H1 (cell line): ENCODE data around the gene TTC6. TPM values are rescaled to one million over a fixed set of nuclear protein-coding genes. Genes with fewer than 3 reads are reported as not detected.
A peak's percentile ranks its signal among the peaks of the same experiment; 100 is the strongest.

Source experiments
- CTCF ChIA-PET: fragments of 300-600 bp; sonication (Branson Sonifier 250); formaldehyde crosslinking; loops from one replicate; lab custom pipeline; 2021; ENCODE audit not compliant: partially characterized antibody; lab: Charles Lee
- POLR2A ChIA-PET: fragments of 300-600 bp; sonication (Branson Sonifier 250); formaldehyde crosslinking; loops from one replicate; lab custom pipeline; 2021; ENCODE audit warnings: inconsistent platforms; ENCODE audit not compliant: partially characterized antibody; lab: Charles Lee
- DNase-seq, 2 experiments: peaks; one replicate each; pipeline versions ENCODE4 v3.0.0 to v3.0.0-alpha.2; 2010 to 2022; ENCODE audit warnings: low spot score in 2 of 2, low read depth in 1 of 2, mixed read lengths in 1 of 2
- FAIRE-seq: peaks from 2 replicates; lab custom pipeline; 2011; peaks lifted over from hg19 to GRCh38; lab: Jason Lieb, UNC
- H2AFZ ChIP-seq: 2 replicates; pipeline ENCODE4 v1.8.1; 2012; ENCODE audit warnings: low read length, inconsistent platforms
- H2AK5ac ChIP-seq: 2 replicates; pipeline ENCODE4 v1.6.1; 2013; ENCODE audit warnings: low read depth, low read length
- H2BK120ac ChIP-seq: replicated peaks from 2 replicates; pipeline ENCODE3; 2013; ENCODE audit warnings: low read depth, low read length, inconsistent platforms
- H2BK12ac ChIP-seq: 2 replicates; pipeline ENCODE4 v1.6.1; 2013; ENCODE audit warnings: low read depth, low read length
- H2BK15ac ChIP-seq: 2 replicates; pipeline ENCODE4 v1.6.1; 2013; ENCODE audit warnings: low read length
- H2BK20ac ChIP-seq: 2 replicates; pipeline ENCODE4 v1.6.1; 2013; ENCODE audit warnings: low read length
- H2BK5ac ChIP-seq: 2 replicates; pipeline ENCODE4 v1.6.1; 2013; ENCODE audit warnings: low read depth, low read length
- H3K14ac ChIP-seq: 2 replicates; pipeline ENCODE4 v1.6.1; 2013; ENCODE audit warnings: inconsistent platforms; ENCODE audit not compliant: insufficient read length
- H3K18ac ChIP-seq: 2 replicates; pipeline ENCODE4 v1.6.1; 2013; ENCODE audit warnings: low read length; ENCODE audit errors: extremely low read depth
- H3K23ac ChIP-seq: 2 replicates; pipeline ENCODE4 v1.6.1; 2013; ENCODE audit warnings: inconsistent platforms; ENCODE audit not compliant: insufficient read length
- H3K23me2 ChIP-seq: 2 replicates; pipeline ENCODE4 v1.6.1; 2013; ENCODE audit warnings: low read depth, low read length
- H3K27ac ChIP-seq: 2 replicates; pipeline ENCODE4 v1.6.1; 2011; ENCODE audit warnings: low read depth, low read length, inconsistent platforms
- H3K27me3 ChIP-seq, 4 experiments: replicated peaks in 1 of 4; 1 replicate in 1 of 4; 2 replicates in 3 of 4; pipeline versions ENCODE4 v1.6.1 to v1.8.1; 2011 to 2013; ENCODE audit warnings: low read length in 3 of 4, mild to moderate bottlenecking in 3 of 4, inconsistent platforms in 2 of 4, mixed read lengths in 2 of 4, moderate library complexity in 1 of 4; ENCODE audit not compliant: control insufficient read depth in 3 of 4, insufficient read depth in 3 of 4; ENCODE audit errors: extremely low read depth in 1 of 4
- H3K36me3 ChIP-seq, 4 experiments: 2 replicates each; pipeline versions ENCODE4 v1.6.1 to v1.8.1; 2011 to 2013; ENCODE audit warnings: mild to moderate bottlenecking in 4 of 4, low read length in 3 of 4, moderate library complexity in 2 of 4, control low read depth in 1 of 4, inconsistent platforms in 1 of 4; ENCODE audit not compliant: insufficient read depth in 4 of 4, control insufficient read depth in 2 of 4
- H3K4ac ChIP-seq: replicated peaks from 2 replicates; pipeline ENCODE3; 2013; ENCODE audit warnings: low read length, low read depth, mixed read lengths, inconsistent platforms; ENCODE audit not compliant: insufficient read length
- H3K4me1 ChIP-seq, 4 experiments: replicated peaks in 1 of 4; 1 replicate in 1 of 4; 2 replicates in 3 of 4; pipeline versions ENCODE4 v1.6.1 to v1.8.1; 2011 to 2013; ENCODE audit warnings: low read length in 3 of 4, inconsistent platforms in 2 of 4, mixed read lengths in 1 of 4; ENCODE audit not compliant: insufficient read depth in 4 of 4, control insufficient read depth in 3 of 4
- H3K4me2 ChIP-seq, 2 experiments: 2 replicates each; pipeline versions ENCODE4 v1.6.1 to v1.8.1; 2011 to 2013; ENCODE audit warnings: low read depth in 2 of 2, low read length in 2 of 2, control low read depth in 1 of 2, inconsistent platforms in 1 of 2, mild to moderate bottlenecking in 1 of 2; ENCODE audit not compliant: insufficient read depth in 1 of 2
- H3K4me3 ChIP-seq, 4 experiments: fragments of 200-600, 300-600 bp in 1 of 4; sonication (generic), shearing (Covaris generic), sonication (Bioruptor Twin) in 1 of 4; 2 replicates each; pipeline versions ENCODE4 v1.5.1 to v1.8.1; 2011 to 2016; ENCODE audit warnings: low read length in 4 of 4, low read depth in 3 of 4, control low read depth in 2 of 4, inconsistent platforms in 2 of 4, mild to moderate bottlenecking in 2 of 4, mixed read lengths in 1 of 4, moderate library complexity in 1 of 4; ENCODE audit not compliant: insufficient read depth in 2 of 4; ENCODE audit errors: extremely low read depth in 1 of 4
- H3K56ac ChIP-seq: replicated peaks from 2 replicates; pipeline ENCODE3; 2013; ENCODE audit warnings: low read depth, mild to moderate bottlenecking, mixed read lengths, low read length, inconsistent platforms; ENCODE audit not compliant: insufficient read length
- H3K79me1 ChIP-seq: 2 replicates; pipeline ENCODE4 v1.6.1; 2013; ENCODE audit warnings: low read depth, low read length, control low read depth
- H3K79me2 ChIP-seq, 2 experiments: 2 replicates each; pipeline versions ENCODE4 v1.6.1 to v1.8.1; 2012 to 2013; ENCODE audit warnings: low read length in 2 of 2, mild to moderate bottlenecking in 2 of 2, inconsistent platforms in 1 of 2; ENCODE audit not compliant: insufficient read depth in 2 of 2, control insufficient read depth in 1 of 2
- H3K9ac ChIP-seq, 4 experiments: replicated peaks in 1 of 4; 1 replicate in 1 of 4; 2 replicates in 3 of 4; pipeline versions ENCODE4 v1.6.1 to v1.8.1; 2011 to 2013; ENCODE audit warnings: low read depth in 3 of 4, low read length in 3 of 4, control low read depth in 2 of 4, mild to moderate bottlenecking in 2 of 4, moderate library complexity in 2 of 4, inconsistent platforms in 1 of 4; ENCODE audit errors: extremely low read depth in 1 of 4
- H3K9me3 ChIP-seq, 2 experiments: 2 replicates each; pipeline versions ENCODE4 v1.6.1 to v1.8.1; 2012 to 2013; ENCODE audit warnings: mild to moderate bottlenecking in 2 of 2, moderate library complexity in 2 of 2, control low read depth in 1 of 2, inconsistent platforms in 1 of 2, low read depth in 1 of 2, low read length in 1 of 2, mixed read lengths in 1 of 2; ENCODE audit not compliant: insufficient read depth in 2 of 2
- H4K20me1 ChIP-seq, 2 experiments: replicated peaks in 1 of 2; 2 replicates each; pipeline versions ENCODE3 to v1.8.1; 2011 to 2013; ENCODE audit warnings: inconsistent platforms in 2 of 2, low read length in 2 of 2, mild to moderate bottlenecking in 1 of 2; ENCODE audit not compliant: insufficient read depth in 2 of 2, control insufficient read depth in 1 of 2
- H4K5ac ChIP-seq: 2 replicates; pipeline ENCODE4 v1.6.1; 2013; ENCODE audit warnings: low read length, low read depth, mixed read lengths, inconsistent platforms; ENCODE audit not compliant: insufficient read length
- H4K8ac ChIP-seq: 2 replicates; pipeline ENCODE4 v1.8.0; 2013; ENCODE audit warnings: mild to moderate bottlenecking, moderate library complexity, low read length, inconsistent platforms; ENCODE audit not compliant: insufficient read depth; ENCODE audit errors: extremely low read depth
- H4K91ac ChIP-seq: replicated peaks from 2 replicates; pipeline ENCODE3; 2013; ENCODE audit warnings: low read length, mixed read lengths, inconsistent platforms; ENCODE audit not compliant: insufficient read length
- CBX8 ChIP-seq: fragments of 300-800, 300-1000 bp; sonication (generic); IDR thresholded peaks from 2 replicates; pipeline ENCODE4 v1.7.1; 2016; ENCODE audit warnings: low read depth, low read length, borderline replicate concordance
- CTCF ChIP-seq, 3 experiments: IDR thresholded peaks; 1 replicate in 2 of 3; 2 replicates in 1 of 3; pipeline versions ENCODE4 v1.5.1 to v1.6.1; 2011; ENCODE audit warnings: low read length in 3 of 3, mild to moderate bottlenecking in 3 of 3, inconsistent platforms in 2 of 3, low read depth in 1 of 3, moderate library complexity in 1 of 3; ENCODE audit not compliant: insufficient read depth in 1 of 3; ENCODE audit errors: control extremely low read depth in 1 of 3
- WGBS, 2 experiments: shearing (Covaris generic) in 1 of 2; methylation state at CpG; one replicate each; pipeline versions ENCODE4 v1.1.6 to v1.1.7; 2013 to 2015; ENCODE audit warnings: low lambda C conversion rate in 2 of 2, mixed read lengths in 2 of 2, inconsistent platforms in 1 of 2, low coverage in 1 of 2, missing lambda C conversion rate in 1 of 2; ENCODE audit not compliant: insufficient replicate concordance in 2 of 2, insufficient coverage in 1 of 2, insufficient read length in 1 of 2; ENCODE audit errors: extremely low coverage in 1 of 2, missing lambda C conversion rate in 1 of 2; 5-methylcytosine and 5-hydroxymethylcytosine counted together
- polyA plus RNA-seq, 7 experiments: library from polyadenylated mRNA; depleted of rRNA in 3 of 7; stranded (reverse) in 5 of 7; unstranded in 2 of 7; fragments of >200 nt in 5 of 7; fragments of 200-250 nt in 2 of 7; gene quantifications; 1 replicate in 5 of 7; 2 replicates in 1 of 7; 4 replicates in 1 of 7; pipeline versions ENCODE4 v1.2.1 to v1.2.3, GENCODE V29; 2011 to 2013; ENCODE audit warnings: missing spikeins in 2 of 7, mixed read lengths in 2 of 7
- total RNA-seq: library from RNA; stranded (reverse); fragmentation: NEBNext Ultra II Directional; extraction: Animal tissue kit (Norgen Biotek cat#: 25700); gene quantifications from 2 replicates; pipeline ENCODE4 v1.2.1, GENCODE V29; 2021

TTC6 gene
- total and polyA plus RNA-seq, 2 of the 8 experiments (the other 6 are each of a cell fraction or from before 2014, with no cell fraction given) = 0.02 TPM; not detected in 1

DNA sequence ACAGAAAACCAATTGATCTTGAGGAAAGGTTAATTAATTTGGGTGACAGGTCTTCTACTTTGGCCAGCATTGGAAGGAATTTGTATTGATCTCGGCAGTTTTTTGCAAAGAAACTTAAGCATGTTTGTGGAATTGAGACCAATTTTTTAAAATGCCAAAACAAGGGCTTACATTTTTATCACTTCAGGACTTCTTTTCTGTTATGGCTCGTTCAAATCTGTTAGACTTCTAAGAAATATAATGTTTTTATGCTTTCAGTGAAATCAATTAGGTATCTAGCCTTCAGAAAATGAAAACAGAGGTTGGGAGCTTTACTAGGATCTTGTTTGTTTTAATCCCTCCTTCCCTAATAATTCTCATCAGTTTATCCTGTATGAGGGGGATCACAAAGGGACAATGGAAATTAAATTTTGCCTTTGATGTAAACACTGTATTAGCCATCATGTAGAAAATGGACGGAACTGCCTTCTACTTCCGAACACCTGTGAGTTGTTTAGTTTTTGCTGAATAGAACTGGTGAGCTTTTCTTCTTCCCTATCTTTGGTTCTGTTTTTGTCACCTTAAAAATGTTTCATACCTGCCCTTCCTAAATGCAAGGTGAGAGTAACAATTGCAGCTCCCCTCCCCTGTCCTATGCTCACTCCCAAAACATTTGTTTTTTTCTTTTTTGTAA lies 8.2 kb upstream of the TTC6 start:
- Histone ChIP-seq H3K4me1 (peaks cover 7 to 39% (median 13%) of the 10 kb centered on the region in 4 experiments), H2BK12ac (no peak overlapping the region), H3K79me1 (no peaks in the 10 kb centered on the region), H3K36me3 (no peaks in the 10 kb centered on the region; a peak in 1 of 8 replicates), H3K18ac (no peak overlapping the region), H4K8ac (no peak overlapping the region), H2BK5ac (no peak overlapping the region), H3K27ac (no peak overlapping the region), H3K4ac (no peak overlapping the region), H3K4me2 (peak overlapping the region; percentile 80 to 81), H3K79me2 (no peaks in the 10 kb centered on the region), H4K91ac (no peak overlapping the region), H3K4me3 (peak overlapping the region in 3 of 4 experiments; percentile 32 to 63 (median 46); a peak in 3 of 8 replicates), H2BK20ac (no peak overlapping the region), H2AK5ac (no peak overlapping the region), H2BK120ac (no peak overlapping the region), H3K9ac (no peak overlapping the region), H3K23ac (no peak overlapping the region), H3K56ac (no peak overlapping the region), H4K5ac (no peak overlapping the region), H4K20me1 (peaks cover 14 to 18% of the 10 kb centered on the region in 2 experiments), H3K14ac (no peak overlapping the region), H2AFZ (no peak overlapping the region), H3K27me3 (peaks cover 65 to 100% (median 86%) of the 10 kb centered on the region in 4 experiments), H3K9me3 (no peaks in the 10 kb centered on the region), H3K23me2 (peaks cover 10% of the 10 kb centered on the region; the same call in 1 of the 2 replicates), H2BK15ac (no peak overlapping the region)
- ChIA-PET POLR2A (interaction anchor here (0.6 kb wide), 1 partner anchor 10 kb away, joined by 3 read pairs; no protein-coding TSS in a partner anchor), CTCF (interaction anchor here (1.2 to 5.1 kb wide), 6 partner anchors 10 to 1066 kb away, joined by 3 to 62 read pairs (median 4); partner anchors contain the start of genes FOXA1 and TTC6)
- no peak for DNase-seq
- no peak for FAIRE-seq
- TF ChIP-seq CTCF (IDR thresholded peaks at IDR 0.05; ENCODE audit: control extremely low read depth in 1 of 3, insufficient read depth in 1 of 3, low read depth in 1 of 3, low read length in 3 of 3) (no peak), CBX8 (peak; percentile 87; the same call in 1 of the 2 replicates)
- WGBS, 2 experiments = 5% methylated on average over 4 of the region's 4 CpGs; no CpG with 5 or more reads in 1 of the 2 experiments
